BLaER1 treated with 17β-estradiol and CSF1 and Interleukin-3, amounts not matched to agents 10 nM and 100 nM (cell line): ENCODE data around the gene PYGL.

Experiments
- H3K27ac ChIP-seq, 11 experiments: shearing (Covaris generic); formaldehyde crosslinking; 2 replicates each; pipeline ENCODE4 v1.8.1; 2022
- H3K27me3 ChIP-seq, 11 experiments: shearing (Covaris generic); formaldehyde crosslinking; 2 replicates each; pipeline ENCODE4 v1.8.1; 2022
- H3K36me3 ChIP-seq, 11 experiments: shearing (Covaris generic); formaldehyde crosslinking; 2 replicates each; pipeline ENCODE4 v1.8.1; 2022
- H3K4me1 ChIP-seq, 10 experiments: shearing (Covaris generic); formaldehyde crosslinking; 2 replicates each; pipeline ENCODE4 v1.8.1; 2022
- H3K4me2 ChIP-seq, 11 experiments: shearing (Covaris generic); formaldehyde crosslinking; 2 replicates each; pipeline ENCODE4 v1.8.1; 2022
- H3K4me3 ChIP-seq, 10 experiments: shearing (Covaris generic); formaldehyde crosslinking; 2 replicates each; pipeline ENCODE4 v1.8.1; 2022
- H3K9ac ChIP-seq, 11 experiments: shearing (Covaris generic); formaldehyde crosslinking; 2 replicates each; pipeline ENCODE4 v1.8.1; 2022
- H3K9me3 ChIP-seq, 11 experiments: shearing (Covaris generic); formaldehyde crosslinking; replicated peaks in 1 of 11; 2 replicates each; pipeline ENCODE4 v1.8.1; 2022
- H4K20me1 ChIP-seq, 11 experiments: shearing (Covaris generic); formaldehyde crosslinking; 2 replicates each; pipeline ENCODE4 v1.8.1; 2022
- Cebpa-rat ChIP-seq, 11 experiments: shearing (Covaris generic); IDR thresholded peaks; 2 replicates each; pipeline ENCODE4 v1.8.1; 2022

The PYGL gene

DNA sequence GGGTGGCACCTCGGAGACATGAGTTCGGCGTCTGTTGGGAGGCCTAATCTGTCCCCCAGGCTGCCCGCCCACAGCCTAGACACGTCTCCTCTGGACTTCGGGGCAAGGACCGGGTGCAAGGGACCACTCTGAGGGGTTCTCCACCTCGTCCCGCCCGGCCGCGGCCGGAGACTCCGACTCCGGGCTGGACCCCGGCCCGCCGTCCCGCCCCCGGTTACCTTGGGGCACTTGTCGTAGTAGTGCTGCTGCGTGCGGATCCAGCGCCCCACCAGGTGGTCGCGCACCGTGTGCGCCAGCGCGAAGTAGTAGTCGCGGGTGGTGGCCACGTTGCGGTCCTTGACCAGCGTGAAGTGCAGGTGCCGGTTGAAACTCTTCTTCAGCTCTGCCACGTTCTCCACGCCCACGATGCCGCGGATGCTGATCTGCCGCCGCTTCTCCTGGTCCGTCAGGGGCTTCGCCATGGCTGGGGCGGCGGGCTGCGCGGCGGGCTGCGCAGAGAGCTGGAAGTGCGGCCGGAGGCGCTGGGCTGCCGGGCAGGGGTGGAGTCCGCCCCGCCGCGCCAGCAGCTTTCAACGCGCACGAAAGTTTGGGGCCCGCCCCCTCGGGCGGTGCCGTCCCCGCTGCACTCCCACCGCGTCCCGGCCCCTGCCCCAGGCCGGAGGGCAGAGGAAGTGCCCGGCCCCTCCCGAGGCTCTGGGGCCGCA lies at the start of gene PYGL:
Gene PYGL (minus strand): TSS at position 541 of the 704 bp plus-strand sequence. CDS start 80 bp downstream, at position 461.
- peaks cover 0 to 47% (median 0%) of the 10 kb centered on the region in 11 experiments; a peak in 8 of 22 replicates for H3K36me3 ChIP-seq
- H3K9ac ChIP-seq = peak within 1 kb of the TSS; percentile 44 to 94 (median 67); a peak in 21 of 22 replicates
- H3K4me1 ChIP-seq = peaks cover 0 to 48% (median 16%) of the 10 kb centered on the region in 10 experiments; a peak in 18 of 20 replicates
- peak within 1 kb of the TSS; percentile 82 to 96 (median 89) for H3K4me2 ChIP-seq
- peaks cover 0 to 49% (median 48%) of the 10 kb centered on the region in 11 experiments; a peak in 20 of 22 replicates for H3K27me3 ChIP-seq
- no peak for TF ChIP-seq Cebpa-rat (IDR thresholded peaks at IDR 0.05)
- peaks cover 0 to 39% (median 0%) of the 10 kb centered on the region in 11 experiments; a peak in 4 of 22 replicates for H4K20me1 ChIP-seq
- peaks cover 6 to 33% (median 13%) of the 10 kb centered on the region in 11 experiments for H3K9me3 ChIP-seq
- peak within 1 kb of the TSS in 6 of 11 experiments; percentile 49 to 84 (median 77); a peak in 12 of 22 replicates for H3K27ac ChIP-seq
- peak within 1 kb of the TSS; percentile 54 to 100 (median 68) for H3K4me3 ChIP-seq

DNA sequence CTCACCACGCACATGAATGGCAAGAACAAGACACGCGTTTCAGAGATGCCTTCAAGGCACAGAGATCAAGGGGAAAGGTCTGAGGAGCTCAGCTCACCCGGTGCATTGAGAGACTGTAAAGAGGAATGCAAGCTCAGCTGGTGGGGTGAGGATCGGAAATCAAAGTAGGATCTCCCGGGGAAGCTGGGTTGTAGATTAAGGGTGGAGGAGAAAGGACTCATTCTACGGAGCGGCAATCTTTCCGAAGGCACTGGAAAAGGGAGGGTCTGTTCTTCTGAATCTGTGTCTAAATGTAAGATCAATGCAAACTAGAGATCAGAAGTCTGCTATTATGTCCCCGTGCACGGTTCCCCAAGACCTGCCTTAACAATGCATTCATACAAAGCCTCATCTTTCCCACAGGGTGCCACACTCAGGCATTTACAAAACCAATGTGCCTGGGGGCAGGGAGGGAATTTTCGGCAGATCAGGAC lies 41.6 kb upstream of the PYGL start:
- Histone ChIP-seq H3K27me3 (no peaks in the 10 kb centered on the region), H3K27ac (no peak overlapping the region), H3K4me2 (no peak overlapping the region), H3K4me3 (no peak overlapping the region), H3K36me3 (no peaks in the 10 kb centered on the region), H3K9me3 (no peaks in the 10 kb centered on the region), H3K9ac (no peak overlapping the region), H3K4me1 (no peaks in the 10 kb centered on the region), H4K20me1 (no peaks in the 10 kb centered on the region)
- no peak for TF ChIP-seq Cebpa-rat (IDR thresholded peaks at IDR 0.05)

DNA sequence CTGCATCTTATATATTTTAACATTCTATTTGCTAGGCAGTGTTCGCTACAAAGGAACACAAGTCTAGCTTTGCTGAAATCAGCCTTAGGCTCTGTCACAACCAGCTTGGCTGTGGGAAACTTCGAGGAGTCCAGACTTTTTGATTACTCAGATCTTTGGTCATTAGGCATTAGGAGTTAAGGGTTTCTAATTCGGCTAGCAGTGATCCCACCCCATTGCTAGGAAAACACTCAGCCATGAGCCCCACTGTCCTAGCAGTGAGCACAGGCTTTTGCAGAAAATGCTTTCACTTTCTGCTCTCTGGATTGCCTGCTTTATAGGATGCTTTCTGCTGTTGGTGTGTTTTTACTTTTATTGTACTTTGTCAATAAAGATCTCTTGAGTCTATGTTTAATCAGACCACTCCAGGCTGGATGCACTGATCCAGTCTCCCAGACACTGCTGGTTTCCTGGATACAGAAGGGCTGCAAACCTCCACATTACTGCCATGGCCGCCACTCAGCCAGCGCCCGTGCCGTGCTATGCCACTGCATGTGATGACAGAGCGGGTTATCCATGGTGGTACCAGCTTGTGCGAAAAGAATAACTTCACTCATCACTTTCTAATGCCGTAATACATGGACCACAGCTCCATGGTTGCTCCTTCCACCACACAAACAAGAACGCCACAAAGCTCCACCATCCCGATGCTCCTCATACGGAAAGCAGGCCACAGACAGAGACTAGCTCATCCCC lies 41.0 kb upstream of the PYGL start:
- Histone ChIP-seq H3K4me2 (no peak overlapping the region), H3K9me3 (no peaks in the 10 kb centered on the region), H3K36me3 (no peaks in the 10 kb centered on the region), H3K4me1 (no peaks in the 10 kb centered on the region), H3K9ac (no peak overlapping the region), H3K4me3 (no peak overlapping the region), H3K27ac (no peak overlapping the region), H4K20me1 (no peaks in the 10 kb centered on the region), H3K27me3 (no peaks in the 10 kb centered on the region)
- TF ChIP-seq Cebpa-rat (IDR thresholded peaks at IDR 0.05) = no peak

- TF ChIP-seq Cebpa-rat (IDR thresholded peaks at IDR 0.05) = no peak
- no peaks in the 10 kb centered on the region for H3K9me3 ChIP-seq
- H3K4me1 ChIP-seq = no peaks in the 10 kb centered on the region
- no peak overlapping the region for H3K4me2 ChIP-seq
- no peaks in the 10 kb centered on the region for H4K20me1 ChIP-seq
- no peak overlapping the region for H3K4me3 ChIP-seq
- no peaks in the 10 kb centered on the region for H3K36me3 ChIP-seq
- H3K27me3 ChIP-seq = no peaks in the 10 kb centered on the region
- no peak overlapping the region for H3K9ac ChIP-seq
- H3K27ac ChIP-seq = no peak overlapping the region
Measured at GRCh38 chr14:50984036-50984710, 39.9 kb upstream of the PYGL start.

GRCh38 chr14:50979941-50980850 lies 35.9 kb upstream of the PYGL start:
- Histone ChIP-seq H3K27me3 (no peaks in the 10 kb centered on the region), H3K9ac (no peak overlapping the region), H3K36me3 (no peaks in the 10 kb centered on the region), H3K9me3 (no peaks in the 10 kb centered on the region), H3K4me1 (peaks cover 0 to 15% (median 0%) of the 10 kb centered on the region in 10 experiments; a peak in 4 of 20 replicates), H3K4me3 (no peak overlapping the region), H4K20me1 (no peaks in the 10 kb centered on the region), H3K27ac (no peak overlapping the region), H3K4me2 (no peak overlapping the region)
- TF ChIP-seq Cebpa-rat (IDR thresholded peaks at IDR 0.05) = no peak

DNA sequence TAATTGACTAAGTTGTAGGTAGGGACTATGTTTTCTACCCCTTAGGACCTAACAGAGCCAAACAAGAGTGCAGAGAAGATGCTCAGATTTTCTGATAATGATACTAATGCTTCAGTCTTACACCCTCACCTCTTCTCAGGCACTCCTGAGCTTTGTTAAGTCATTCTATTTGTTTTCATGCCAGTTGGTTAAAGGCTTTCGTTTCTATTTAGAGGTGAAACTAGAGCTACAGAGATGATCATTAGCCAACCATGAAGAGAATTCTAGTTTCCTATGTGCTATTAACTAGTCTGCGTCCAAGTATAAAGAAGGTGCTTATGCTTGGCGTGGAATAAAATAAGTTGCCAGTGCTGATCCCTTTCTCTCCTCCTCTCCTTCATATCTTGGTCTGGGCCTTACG lies 34.6 kb upstream of the PYGL start:
- Histone ChIP-seq H3K27me3 (no peaks in the 10 kb centered on the region), H3K4me1 (peaks cover 0 to 15% (median 0%) of the 10 kb centered on the region in 10 experiments; a peak in 4 of 20 replicates), H3K27ac (no peak overlapping the region), H3K36me3 (no peaks in the 10 kb centered on the region), H3K9ac (no peak overlapping the region), H3K4me3 (no peak overlapping the region), H4K20me1 (no peaks in the 10 kb centered on the region), H3K4me2 (no peak overlapping the region), H3K9me3 (no peaks in the 10 kb centered on the region)
- no peak for TF ChIP-seq Cebpa-rat (IDR thresholded peaks at IDR 0.05)

DNA sequence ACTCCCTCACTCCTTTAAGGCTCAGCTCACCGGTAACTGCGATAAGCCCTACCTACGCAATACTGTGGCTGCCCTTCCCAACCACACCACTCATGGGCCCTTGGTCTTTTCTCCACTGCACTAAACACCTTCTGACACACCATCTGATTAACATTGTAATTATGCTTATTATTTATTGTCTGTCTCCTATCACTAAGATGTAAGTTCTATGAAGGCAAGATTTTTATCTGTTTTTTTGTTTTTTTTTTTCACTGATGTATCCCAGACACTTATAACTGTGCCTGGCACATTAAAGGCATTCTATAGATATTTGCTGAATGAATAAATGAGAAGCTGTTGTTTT lies 34.2 kb upstream of the PYGL start:
- peaks cover 0 to 15% (median 0%) of the 10 kb centered on the region in 10 experiments; a peak in 4 of 20 replicates for H3K4me1 ChIP-seq
- no peak overlapping the region for H3K27ac ChIP-seq
- H3K27me3 ChIP-seq = no peaks in the 10 kb centered on the region
- peak overlapping the region in 1 of 11 experiments; percentile 16; a peak in 1 of 22 replicates for H3K4me2 ChIP-seq
- H3K9ac ChIP-seq = no peak overlapping the region
- TF ChIP-seq Cebpa-rat (IDR thresholded peaks at IDR 0.05) = no peak
- no peaks in the 10 kb centered on the region for H3K9me3 ChIP-seq
- H4K20me1 ChIP-seq = no peaks in the 10 kb centered on the region
- H3K36me3 ChIP-seq = no peaks in the 10 kb centered on the region
- H3K4me3 ChIP-seq = no peak overlapping the region

DNA sequence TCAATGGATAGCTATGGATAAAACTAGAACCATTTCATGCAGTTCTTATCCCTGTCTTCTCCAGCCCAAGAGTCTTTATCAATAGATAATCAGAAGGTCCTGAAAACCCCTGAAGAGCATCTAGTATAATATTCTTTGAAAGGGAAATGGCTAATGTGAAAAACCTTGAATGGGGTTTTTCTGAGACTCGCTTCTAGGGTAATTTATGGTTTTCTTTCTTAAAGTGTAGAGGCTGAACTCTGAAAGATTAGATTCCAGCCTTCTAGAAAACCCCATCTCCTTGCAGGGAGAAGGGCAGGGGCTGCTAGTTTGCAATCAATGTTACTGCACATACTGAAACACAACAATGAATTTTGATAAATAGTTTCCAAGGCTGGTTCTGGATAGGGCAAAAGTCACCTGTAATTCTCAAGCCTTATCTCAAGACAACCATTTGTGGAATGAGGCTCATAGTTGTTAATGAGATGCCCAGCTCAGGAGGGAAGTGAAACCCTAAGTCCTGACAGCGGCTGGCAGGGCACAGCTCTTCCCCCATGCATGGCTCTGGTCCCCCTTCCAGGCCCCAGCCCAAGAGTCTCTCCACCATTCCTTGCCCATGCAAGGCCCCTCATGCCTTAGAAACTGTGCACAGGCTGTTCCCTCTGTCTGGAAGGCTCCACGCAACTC lies 33.7 kb upstream of the PYGL start:
- Histone ChIP-seq H3K36me3 (no peaks in the 10 kb centered on the region), H4K20me1 (no peaks in the 10 kb centered on the region), H3K9ac (no peak overlapping the region), H3K4me2 (peak overlapping the region in 1 of 11 experiments; percentile 16; a peak in 1 of 22 replicates), H3K4me3 (no peak overlapping the region), H3K4me1 (peaks cover 0 to 15% (median 0%) of the 10 kb centered on the region in 10 experiments; a peak in 4 of 20 replicates), H3K27ac (no peak overlapping the region), H3K27me3 (no peaks in the 10 kb centered on the region), H3K9me3 (no peaks in the 10 kb centered on the region)
- TF ChIP-seq Cebpa-rat (IDR thresholded peaks at IDR 0.05) = no peak
